Measurements from ENCODE around the gene TBCC. TPM values are rescaled to one million over a fixed set of nuclear protein-coding genes. Genes with fewer than 3 reads are reported as not detected.
"Not testable (repeated sequence)": the region's sequence is repeated elsewhere in the genome, so short reads cannot be mapped to it uniquely, and the experiment has no call there.

The TBCC gene
- total RNA-seq, 2 donors from 2014 or later = 14.5 to 25.4 TPM

DNA sequence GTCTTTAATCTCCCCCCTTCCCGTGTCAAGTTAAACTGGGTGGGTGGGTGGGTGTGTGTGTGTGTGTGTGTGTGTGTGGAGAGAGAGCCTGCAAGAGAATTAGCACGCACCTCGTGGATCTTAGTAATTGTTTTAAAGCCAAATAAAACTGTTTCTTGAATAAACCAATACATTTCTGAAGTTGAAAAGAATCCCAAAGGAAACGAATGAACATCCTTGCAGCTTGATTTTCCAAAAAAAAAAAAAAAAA lies 35.6 kb upstream of the TBCC start:
- peak overlapping the region in 3 of 4 donors; percentile 98 to 100 (median 100) for H3K27ac ChIP-seq
- intact Hi-C loops (cut with DNase I) = no loop called here
- no peaks in the 10 kb centered on the region for H3K36me3 ChIP-seq (replicated peaks in 1 of 2; ENCODE audit: insufficient read depth in 1 of 2, low read depth in 2 of 2)
- no peaks in the 10 kb centered on the region for H3K27me3 ChIP-seq
- 0 to 1% methylated on average over 4 of the region's 4 CpGs for WGBS, 2 donors
- DNase-seq (no peak), ATAC-seq (no peak)
- peaks cover 31% of the 10 kb centered on the region for H3K4me1 ChIP-seq
- TF ChIP-seq, protein P1, sequence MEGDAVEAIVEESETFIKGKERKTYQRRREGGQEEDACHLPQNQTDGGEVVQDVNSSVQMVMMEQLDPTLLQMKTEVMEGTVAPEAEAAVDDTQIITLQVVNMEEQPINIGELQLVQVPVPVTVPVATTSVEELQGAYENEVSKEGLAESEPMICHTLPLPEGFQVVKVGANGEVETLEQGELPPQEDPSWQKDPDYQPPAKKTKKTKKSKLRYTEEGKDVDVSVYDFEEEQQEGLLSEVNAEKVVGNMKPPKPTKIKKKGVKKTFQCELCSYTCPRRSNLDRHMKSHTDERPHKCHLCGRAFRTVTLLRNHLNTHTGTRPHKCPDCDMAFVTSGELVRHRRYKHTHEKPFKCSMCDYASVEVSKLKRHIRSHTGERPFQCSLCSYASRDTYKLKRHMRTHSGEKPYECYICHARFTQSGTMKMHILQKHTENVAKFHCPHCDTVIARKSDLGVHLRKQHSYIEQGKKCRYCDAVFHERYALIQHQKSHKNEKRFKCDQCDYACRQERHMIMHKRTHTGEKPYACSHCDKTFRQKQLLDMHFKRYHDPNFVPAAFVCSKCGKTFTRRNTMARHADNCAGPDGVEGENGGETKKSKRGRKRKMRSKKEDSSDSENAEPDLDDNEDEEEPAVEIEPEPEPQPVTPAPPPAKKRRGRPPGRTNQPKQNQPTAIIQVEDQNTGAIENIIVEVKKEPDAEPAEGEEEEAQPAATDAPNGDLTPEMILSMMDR (IDR thresholded peaks at IDR 0.05) = no peak
- TF ChIP-seq POLR2A (IDR thresholded peaks at IDR 0.05) = no peak
- H3K9me3 ChIP-seq = no peaks in the 10 kb centered on the region
- H3K4me3 ChIP-seq = no peak overlapping the region

DNA sequence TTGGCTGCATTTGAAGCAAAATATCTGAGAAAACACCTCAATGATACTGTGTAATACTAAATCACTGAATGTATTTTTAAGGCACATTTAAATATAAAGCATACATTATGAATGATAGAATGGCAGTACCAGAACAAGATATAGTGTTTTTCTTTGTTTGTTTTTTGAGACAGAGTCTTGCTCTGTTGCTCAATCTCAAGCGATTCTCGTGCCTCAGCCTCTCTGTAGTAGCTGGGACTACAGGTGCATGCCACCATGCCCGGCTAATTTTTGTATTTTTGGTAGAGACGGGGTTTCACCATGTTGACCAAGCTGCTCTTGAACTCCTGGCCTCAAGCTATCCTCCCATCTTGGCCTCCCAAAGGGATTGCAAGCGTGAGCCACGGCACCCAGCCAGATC lies 33.6 kb upstream of the TBCC start:
- Histone ChIP-seq H3K36me3 (replicated peaks in 1 of 2; ENCODE audit: insufficient read depth in 1 of 2, low read depth in 2 of 2) (no peaks in the 10 kb centered on the region), H3K9me3 (no peaks in the 10 kb centered on the region), H3K4me3 (no peak overlapping the region), H3K27me3 (no peaks in the 10 kb centered on the region), H3K27ac (no peak overlapping the region), H3K4me1 (peaks cover 12% of the 10 kb centered on the region)
- DNase-seq (no peak), ATAC-seq (no peak)
- intact Hi-C loops (cut with DNase I) = no loop called here
- no peak for TF ChIP-seq POLR2A (IDR thresholded peaks at IDR 0.05)
- TF ChIP-seq, protein P1 (IDR thresholded peaks at IDR 0.05) = no peak
- 87 to 88% methylated on average over 6 of the region's 6 CpGs for WGBS, 2 donors

DNA sequence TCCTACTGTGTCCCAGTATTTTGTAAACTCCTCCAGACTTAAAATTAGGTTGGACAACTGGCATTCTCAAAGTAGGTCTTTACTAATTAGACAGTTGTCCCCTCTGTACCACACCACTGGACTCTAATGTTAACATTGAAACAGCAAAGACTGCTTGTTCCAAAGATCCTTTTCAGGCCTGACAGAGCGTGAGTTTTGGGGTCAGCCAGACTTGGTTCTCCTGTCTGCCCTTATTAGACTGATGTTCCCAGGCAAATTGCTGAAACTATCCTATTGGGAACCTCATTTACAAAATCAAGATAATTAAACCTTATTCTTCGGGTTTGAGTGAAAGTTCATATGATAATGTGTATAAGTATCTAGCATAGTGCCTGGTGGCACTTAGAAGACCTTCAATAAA lies 32.2 kb upstream of the TBCC start:
- H3K27ac ChIP-seq = peak overlapping the region in 2 of 4 donors; percentile 4 to 56
- 58 to 79% methylated on average over 2 of the region's 2 CpGs for WGBS, 2 donors

DNA sequence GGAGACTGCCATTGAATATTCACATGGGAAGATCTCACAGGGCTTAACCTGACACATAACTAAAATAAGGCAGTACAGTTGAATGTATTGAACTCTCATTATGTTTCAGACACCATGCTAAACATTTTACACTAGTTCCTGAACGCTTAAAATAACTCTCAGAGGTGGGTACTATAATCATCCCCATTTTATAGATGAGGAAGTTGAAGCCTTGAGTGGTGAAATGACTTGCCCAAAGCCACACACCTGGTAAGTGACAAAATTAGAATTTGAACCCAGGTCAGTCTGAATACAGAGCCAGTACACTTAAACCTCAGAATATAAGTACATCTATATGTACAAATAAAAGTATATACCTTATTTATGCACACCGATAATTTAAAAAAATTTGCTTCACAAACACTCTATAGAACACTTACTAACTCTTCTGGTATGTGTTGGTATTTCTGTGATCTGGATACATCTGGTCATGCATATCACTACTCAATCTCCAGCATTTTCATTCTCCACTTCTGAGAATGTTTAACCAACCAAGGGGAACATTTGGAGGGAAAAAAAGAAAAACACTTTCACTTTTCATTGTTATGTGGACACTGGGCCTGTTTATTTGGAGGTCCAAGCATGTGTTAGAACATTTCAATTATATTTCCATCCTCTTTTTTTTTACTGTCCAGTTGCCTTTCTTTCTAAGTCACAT lies 31.4 kb upstream of the TBCC start:
- no peak for ATAC-seq
- WGBS, 2 donors = 52 to 85% methylated on average over 2 of the region's 2 CpGs
- DNase-seq = no peak
- H3K4me1 ChIP-seq = peaks cover 10% of the 10 kb centered on the region
- no peak overlapping the region for H3K4me3 ChIP-seq
- peak overlapping the region in 2 of 4 donors; percentile 28 to 56 for H3K27ac ChIP-seq
- H3K36me3 ChIP-seq (replicated peaks in 1 of 2; ENCODE audit: insufficient read depth in 1 of 2, low read depth in 2 of 2) = no peaks in the 10 kb centered on the region
- no peaks in the 10 kb centered on the region for H3K27me3 ChIP-seq
- intact Hi-C loops (cut with DNase I) = no loop called here
- no peaks in the 10 kb centered on the region for H3K9me3 ChIP-seq
- TF ChIP-seq POLR2A (IDR thresholded peaks at IDR 0.05) = no peak
- TF ChIP-seq, protein P1 (IDR thresholded peaks at IDR 0.05) = no peak

More for the DNA sequence above, 32.2 kb upstream of the TBCC start:
- peaks cover 10% of the 10 kb centered on the region for H3K4me1 ChIP-seq
- H3K4me3 ChIP-seq = no peak overlapping the region
- H3K9me3 ChIP-seq = no peaks in the 10 kb centered on the region
- intact Hi-C loops (cut with DNase I) = no loop called here
- TF ChIP-seq, protein P1 (IDR thresholded peaks at IDR 0.05) = no peak
- TF ChIP-seq POLR2A (IDR thresholded peaks at IDR 0.05) = no peak
- no peaks in the 10 kb centered on the region for H3K27me3 ChIP-seq
- no peak for ATAC-seq
- H3K36me3 ChIP-seq (replicated peaks in 1 of 2; ENCODE audit: insufficient read depth in 1 of 2, low read depth in 2 of 2) = no peaks in the 10 kb centered on the region
- no peak for DNase-seq

DNA sequence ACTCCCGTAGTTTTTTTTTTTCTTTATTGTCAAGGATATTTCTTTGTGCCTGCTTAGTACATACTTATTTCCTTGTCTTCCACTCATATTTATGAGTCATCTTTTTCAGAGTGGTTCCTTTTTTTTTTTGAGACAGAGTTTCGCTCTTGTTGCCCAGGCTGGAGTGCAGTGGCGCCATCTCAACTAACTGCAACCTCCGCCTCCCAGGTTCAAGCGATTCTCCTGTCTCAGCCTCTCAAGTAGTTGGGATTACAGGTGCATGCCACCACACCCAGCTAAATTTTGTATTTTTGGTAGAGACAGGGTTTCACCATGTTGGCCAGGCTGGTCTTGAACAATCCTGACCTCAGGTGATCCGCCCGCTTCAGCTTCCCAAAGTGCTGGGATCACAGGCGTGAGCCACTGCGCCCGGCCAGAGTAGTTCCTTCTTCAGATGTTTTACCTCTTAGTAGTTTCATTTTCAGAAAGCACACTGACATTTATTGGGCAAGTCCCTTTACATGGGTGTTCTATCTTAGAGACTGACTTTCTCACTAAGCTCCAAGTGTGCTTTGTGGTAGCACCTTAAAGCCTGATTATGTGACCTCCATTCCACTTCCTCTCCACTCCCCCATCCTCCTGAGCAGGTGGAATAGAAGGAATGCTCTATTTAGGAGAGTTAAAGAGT lies 29.1 kb upstream of the TBCC start:
- H3K4me3 ChIP-seq; ATAC-seq; H3K27me3 ChIP-seq; H3K36me3 ChIP-seq (replicated peaks in 1 of 2; ENCODE audit: insufficient read depth in 1 of 2, low read depth in 2 of 2); H3K9me3 ChIP-seq; intact Hi-C loops (cut with DNase I); H3K4me1 ChIP-seq: not testable (repeated sequence)
- TF ChIP-seq POLR2A (IDR thresholded peaks at IDR 0.05) = peak in 1 of 3 donors; percentile 9
- WGBS, 2 donors = 71 to 95% methylated on average over 10 of the region's 10 CpGs
- H3K27ac ChIP-seq = peak overlapping the region in 2 of 4 donors; percentile 9 to 64
- peak in 1 of 4 donors; percentile 33 for DNase-seq
